ENCODE data around the gene PCP2. TPM values are rescaled to one million over a fixed set of nuclear protein-coding genes. Genes with fewer than 3 reads are reported as not detected.

PCP2 gene
- polyA plus RNA-seq (ENCODE audit: insufficient read length in 3 of 3), result 1 to 10 TPM in 1 of 3 donors, under 1 TPM in 2; 0.42 to 1.8 (median 0.83) TPM
- long read RNA-seq, donor 1, result 0 reads
- long read RNA-seq, donor 2, result 0 reads
- long read RNA-seq, donor 3, result 0 reads
- long read RNA-seq, donor 4, result 0 reads
- long read RNA-seq, donor 5, result 0 reads
- long read RNA-seq, donor 6, result 0 reads
- long read RNA-seq, donor 7, result 0 reads
- long read RNA-seq, donor 8, result 0 reads
- long read RNA-seq, donor 9, result 0 reads
- long read RNA-seq, donor 10, partial matches to known transcripts, result 0 of 116 reads
- long read RNA-seq, donor 10, other reads (novel, unspliced or antisense), result 116 of 116 reads
- long read RNA-seq, donor 11, result 0 reads
- long read RNA-seq, donor 12, result 0 reads
- long read RNA-seq, donor 13, result 0 reads
- long read RNA-seq, donor 14, result 0 reads
- long read RNA-seq, donor 15, result 0 reads
- long read RNA-seq, donor 16, partial matches to known transcripts, result 0 of 1 reads
- long read RNA-seq, donor 16, other reads (novel, unspliced or antisense), result 0 of 1 reads

GRCh38 chr19:7633698-7634097, at the start of gene PCP2:
Gene PCP2 (minus strand): TSS chr19:7633719. CDS start chr19:7633457, 262 bp downstream.
- DNase-seq (ENCODE audit: extremely low read depth in 1 of 11, low read depth in 9 of 11, low spot score in 4 of 11), result no peak

- peak in 1 of 11 donors; percentile 24 for DNase-seq (ENCODE audit: extremely low read depth in 1 of 11, low read depth in 9 of 11, low spot score in 4 of 11)
Measured at GRCh38 chr19:7682175-7682855, 48.8 kb upstream of the PCP2 start.

GRCh38 chr19:7681340-7682174, 48.0 kb upstream of the PCP2 start:
- peak in 7 of 11 donors; percentile 55 to 77 (median 74) for DNase-seq (ENCODE audit: extremely low read depth in 1 of 11, low read depth in 9 of 11, low spot score in 4 of 11)

- peak; percentile 69 to 87 (median 81) for DNase-seq (ENCODE audit: extremely low read depth in 1 of 11, low read depth in 9 of 11, low spot score in 4 of 11)
Measured at GRCh38 chr19:7680606-7681339, 47.3 kb upstream of the PCP2 start, which contains the start of gene TRAPPC5. Gene TRAPPC5 (plus strand): TSS chr19:7680833. CDS start chr19:7682254, 1,421 bp downstream.

- no peak for DNase-seq (ENCODE audit: extremely low read depth in 1 of 11, low read depth in 9 of 11, low spot score in 4 of 11)
Measured at GRCh38 chr19:7679771-7680605, 46.5 kb upstream of the PCP2 start.

GRCh38 chr19:7678971-7679751, 45.6 kb upstream of the PCP2 start:
- no peak for DNase-seq (ENCODE audit: extremely low read depth in 1 of 11, low read depth in 9 of 11, low spot score in 4 of 11)

- DNase-seq (ENCODE audit: extremely low read depth in 1 of 11, low read depth in 9 of 11, low spot score in 4 of 11), result no peak
Measured at GRCh38 chr19:7677669-7678311, 44.3 kb upstream of the PCP2 start.

- DNase-seq (ENCODE audit: extremely low read depth in 1 of 11, low read depth in 9 of 11, low spot score in 4 of 11), result no peak
Measured at GRCh38 chr19:7676854-7677253, 43.3 kb upstream of the PCP2 start, which contains the start of gene MCEMP1. Gene MCEMP1 (plus strand): TSS chr19:7677090. CDS start chr19:7677121, 31 bp downstream.

- DNase-seq (ENCODE audit: extremely low read depth in 1 of 11, low read depth in 9 of 11, low spot score in 4 of 11), result no peak
Measured at GRCh38 chr19:7676376-7676775, 42.9 kb upstream of the PCP2 start.

- peak in 1 of 11 donors; percentile 19 for DNase-seq (ENCODE audit: extremely low read depth in 1 of 11, low read depth in 9 of 11, low spot score in 4 of 11)
Measured at GRCh38 chr19:7674010-7675005, 40.8 kb upstream of the PCP2 start.

- DNase-seq (ENCODE audit: extremely low read depth in 1 of 11, low read depth in 9 of 11, low spot score in 4 of 11), result no peak
Measured at GRCh38 chr19:7672522-7672921, 39.0 kb upstream of the PCP2 start.

- DNase-seq (ENCODE audit: extremely low read depth in 1 of 11, low read depth in 9 of 11, low spot score in 4 of 11), result no peak
Measured at GRCh38 chr19:7670790-7671189, 37.3 kb upstream of the PCP2 start.

GRCh38 chr19:7670150-7670783, 36.7 kb upstream of the PCP2 start:
- DNase-seq (ENCODE audit: extremely low read depth in 1 of 11, low read depth in 9 of 11, low spot score in 4 of 11), result peak in 1 of 11 donors; percentile 45

GRCh38 chr19:7669641-7670040, 36.1 kb upstream of the PCP2 start:
- DNase-seq (ENCODE audit: extremely low read depth in 1 of 11, low read depth in 9 of 11, low spot score in 4 of 11), result no peak

GRCh38 chr19:7668842-7669241, 35.3 kb upstream of the PCP2 start, which contains the start of gene RETN:
Gene RETN (plus strand): TSS chr19:7669049. CDS start chr19:7669327, 278 bp downstream.
- DNase-seq (ENCODE audit: extremely low read depth in 1 of 11, low read depth in 9 of 11, low spot score in 4 of 11), result no peak
